ENCODE results near the gene NR1I2.

NR1I2 gene

DNA sequence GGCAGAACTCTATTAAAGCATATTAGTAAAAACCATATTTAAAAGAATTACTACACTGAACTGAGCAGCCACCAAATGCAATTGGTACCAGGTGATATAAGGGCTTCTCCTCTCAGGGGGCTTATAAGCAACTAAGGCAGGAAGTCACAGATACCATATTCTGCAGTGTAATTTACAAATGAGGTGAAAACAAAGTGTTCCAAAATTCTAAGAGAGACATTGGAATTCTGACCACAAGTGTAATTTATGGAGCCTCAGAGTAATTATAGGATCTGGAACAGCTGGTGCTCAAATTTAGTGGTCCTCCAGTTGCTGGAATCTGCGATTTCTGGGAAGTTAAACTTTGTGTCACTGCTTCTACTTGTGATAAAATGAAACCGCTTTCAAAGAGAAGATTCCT is 3.1 kb upstream of the NR1I2 start:
- in situ Hi-C loops (cut with MboI; ENCODE audit: low sequenced_read_pairs) = no loop called here

DNA sequence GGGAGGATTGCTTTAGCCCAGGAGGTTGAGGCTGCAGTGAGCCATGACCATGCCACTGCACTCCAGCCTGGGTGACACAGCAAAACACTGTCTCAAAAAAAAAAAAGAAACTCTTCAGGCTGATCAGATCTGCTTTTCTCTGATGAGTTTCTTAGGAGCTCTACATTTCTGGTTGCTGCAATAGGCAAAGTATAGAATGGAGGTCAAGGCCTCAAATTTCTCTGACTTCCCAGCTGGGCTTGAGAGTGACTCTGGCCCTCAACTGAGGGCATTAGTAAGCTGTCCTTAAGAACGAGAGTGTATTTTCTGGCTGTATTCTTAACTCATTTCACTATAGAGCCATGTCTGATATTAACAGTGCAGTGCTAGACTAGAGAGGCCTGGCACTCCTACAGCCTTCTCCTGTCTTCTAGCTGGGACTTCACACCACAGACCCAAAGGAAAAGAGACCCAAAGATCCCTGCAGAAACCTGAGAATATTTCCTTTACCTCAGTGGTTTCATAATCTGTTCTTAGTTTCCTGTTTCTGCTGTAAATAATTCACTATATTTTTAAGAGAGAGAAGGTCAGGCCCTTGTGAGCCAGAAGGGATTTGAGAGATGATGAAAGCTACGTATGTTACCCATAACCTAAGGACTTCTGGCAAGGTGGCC is 2.0 kb upstream of the NR1I2 start:
- in situ Hi-C loops (cut with MboI; ENCODE audit: low sequenced_read_pairs) = no loop called here

DNA sequence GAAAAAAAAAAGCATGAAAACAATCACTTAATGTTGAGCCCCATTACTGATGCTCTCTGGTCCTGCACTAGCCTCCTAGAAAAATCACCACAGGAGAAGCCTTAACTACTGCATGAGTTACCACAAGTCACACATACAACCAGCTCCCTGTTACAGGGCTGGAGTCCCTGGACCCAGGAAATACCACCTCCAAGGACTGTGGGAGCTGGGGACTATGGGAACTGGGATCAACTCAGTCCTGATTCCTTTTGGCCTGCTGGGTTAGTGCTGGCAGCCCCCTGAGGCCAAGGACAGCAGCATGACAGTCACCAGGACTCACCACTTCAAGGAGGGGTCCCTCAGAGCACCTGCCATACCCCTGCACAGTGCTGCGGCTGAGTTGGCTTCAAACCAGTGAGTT is 559 bp downstream of the NR1I2 start:
- in situ Hi-C loops (cut with MboI; ENCODE audit: low sequenced_read_pairs) = no loop called here

DNA sequence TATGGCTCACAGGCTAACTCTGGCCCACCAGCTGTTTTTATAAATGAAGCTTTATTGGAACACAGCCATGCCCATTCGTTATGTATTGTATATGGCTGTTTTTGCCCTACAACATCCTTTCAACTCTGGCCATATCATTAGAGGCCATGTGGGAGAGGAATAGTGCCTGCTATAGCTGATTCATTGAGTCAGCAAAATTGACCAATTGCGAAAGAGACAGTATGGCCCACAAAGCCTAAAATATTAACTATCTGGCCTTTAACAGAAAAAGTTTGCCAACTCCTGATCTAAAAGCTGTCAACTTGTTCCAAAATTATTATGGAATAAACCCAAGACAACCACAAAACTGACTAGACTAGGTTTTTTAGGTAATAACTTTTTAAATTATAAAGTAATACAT is 1.4 kb downstream of the NR1I2 start:
- in situ Hi-C loops (cut with MboI; ENCODE audit: low sequenced_read_pairs) = no loop called here

DNA sequence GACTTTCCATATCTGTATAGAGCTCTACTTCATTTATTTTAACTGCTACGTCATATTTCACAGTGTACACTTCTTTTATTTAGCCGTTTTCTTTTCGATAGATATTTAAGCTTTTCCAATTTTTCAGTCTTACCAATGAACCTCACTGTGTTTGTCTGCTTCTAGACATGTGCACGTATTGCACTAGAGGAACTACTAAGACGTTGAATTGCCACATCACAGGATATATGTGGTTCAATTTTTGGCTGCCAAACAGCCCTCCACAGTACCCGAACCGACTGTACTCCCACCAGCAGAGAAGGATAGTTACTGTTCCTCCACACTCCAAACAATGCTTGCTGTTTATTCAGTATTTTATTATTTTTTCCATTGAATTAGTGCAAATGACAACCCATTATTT is 2.0 kb downstream of the NR1I2 start:
- in situ Hi-C loops (cut with MboI; ENCODE audit: low sequenced_read_pairs) = no loop called here

DNA sequence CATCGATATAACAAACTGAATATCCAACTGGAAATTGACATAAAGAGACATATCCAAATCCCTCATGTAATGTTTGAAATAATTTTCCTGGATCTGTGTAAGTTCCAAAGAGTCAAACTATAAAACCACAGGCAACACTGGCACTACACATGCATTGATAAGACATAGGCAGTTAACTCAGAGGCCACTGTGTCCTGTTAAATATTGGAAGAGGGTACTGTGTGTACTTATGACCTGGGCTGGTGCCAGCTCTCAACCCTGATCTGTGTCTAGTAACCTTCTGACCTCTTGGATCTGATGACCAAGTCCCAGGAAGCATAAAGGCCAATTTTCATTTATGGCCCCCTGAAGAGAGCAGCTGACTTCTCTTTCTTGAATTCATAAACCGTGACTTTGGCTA is 4.5 kb downstream of the NR1I2 start:
- in situ Hi-C loops (cut with MboI; ENCODE audit: low sequenced_read_pairs) = no loop called here

DNA sequence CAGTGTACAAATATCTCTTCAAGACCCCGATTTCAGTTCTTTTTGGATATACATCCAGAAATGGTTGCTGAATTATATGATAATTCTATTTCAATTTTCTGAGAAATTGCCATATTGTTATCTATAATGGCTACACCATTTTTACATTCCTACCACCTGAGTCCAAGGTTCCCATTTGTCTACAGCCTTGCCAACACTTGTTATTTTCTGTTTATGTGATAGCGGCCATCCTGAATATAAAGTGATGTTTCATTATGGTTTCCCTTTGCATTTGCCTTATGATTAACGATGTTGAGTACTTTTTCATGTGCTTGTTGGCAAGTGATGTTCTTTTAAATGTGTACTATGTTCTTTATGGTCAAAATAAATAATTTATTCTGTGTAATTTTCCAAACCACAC is 8.5 kb downstream of the NR1I2 start:
- in situ Hi-C loops (cut with MboI; ENCODE audit: low sequenced_read_pairs) = no loop called here

DNA sequence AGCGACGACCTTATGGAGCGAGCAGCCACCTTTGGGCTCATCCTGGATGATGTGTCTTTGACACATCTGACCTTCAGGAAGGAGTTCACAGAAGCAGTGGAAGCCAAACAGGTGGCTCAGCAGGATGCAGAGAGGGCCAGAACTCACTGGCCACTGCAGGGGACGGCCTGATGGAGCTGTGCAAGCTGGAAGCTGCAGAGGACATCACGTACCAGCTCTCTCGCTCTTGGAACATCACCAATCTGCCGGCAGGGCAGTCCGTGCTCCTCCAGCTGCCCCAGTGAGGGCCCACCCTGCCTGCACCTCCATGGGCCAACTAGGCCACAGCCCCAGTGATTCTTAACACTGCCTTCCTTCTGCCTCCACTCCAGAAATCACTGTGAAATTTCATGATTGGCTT is 10.4 kb downstream of the NR1I2 start:
- in situ Hi-C loops (cut with MboI; ENCODE audit: low sequenced_read_pairs) = no loop called here

DNA sequence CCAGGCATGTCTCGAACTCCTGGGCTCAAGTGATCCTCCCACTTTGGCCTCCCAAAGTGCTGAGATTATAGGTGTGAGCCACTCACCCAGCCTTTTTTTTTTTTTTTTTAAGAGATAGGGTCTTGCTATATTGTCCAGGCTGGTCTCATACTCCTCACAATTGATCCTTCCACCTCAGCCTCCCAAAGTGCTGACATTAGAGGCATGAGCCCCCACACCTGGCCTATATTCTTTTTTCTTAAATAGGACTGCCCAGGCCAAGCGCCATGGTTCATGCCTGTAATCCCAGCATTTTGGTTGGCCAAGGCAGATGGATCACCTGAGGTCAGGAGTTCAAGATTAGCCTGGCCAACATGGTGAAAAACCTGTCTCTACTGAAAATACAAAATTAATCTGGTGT is 12.5 kb downstream of the NR1I2 start:
- in situ Hi-C loops (cut with MboI; ENCODE audit: low sequenced_read_pairs) = no loop called here

DNA sequence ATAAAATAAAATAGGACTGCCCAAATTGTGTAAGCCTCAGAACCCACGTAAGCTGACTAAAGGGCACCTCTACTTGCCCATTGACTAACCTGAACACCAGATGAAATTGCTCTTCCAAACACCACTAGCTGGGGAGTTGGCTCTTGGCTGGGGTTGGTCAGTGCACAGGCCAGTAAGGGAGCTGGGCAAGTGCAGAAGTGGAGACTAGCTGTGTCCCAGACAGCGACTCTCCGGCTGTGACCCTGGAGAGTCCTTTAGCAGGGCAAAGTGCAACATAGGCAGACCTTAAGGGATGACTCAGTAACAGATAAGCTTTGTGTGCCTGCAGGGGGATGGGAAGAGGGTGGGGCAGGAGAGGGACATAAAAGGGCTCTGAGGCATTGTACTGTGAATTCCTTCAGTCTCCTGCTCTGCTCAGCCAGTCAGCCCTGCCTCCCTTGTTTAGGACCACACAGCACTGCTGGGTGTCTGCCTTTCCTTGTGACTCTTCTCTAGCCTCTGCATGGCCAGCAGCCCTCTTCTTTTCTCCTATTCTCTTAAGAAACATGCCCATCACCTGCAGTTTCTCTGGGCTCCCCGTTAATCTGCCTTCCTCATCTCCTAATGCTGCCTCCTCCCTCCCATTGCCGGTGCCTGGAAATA is 13.2 kb downstream of the NR1I2 start:
- in situ Hi-C loops (cut with MboI; ENCODE audit: low sequenced_read_pairs) = no loop called here

DNA sequence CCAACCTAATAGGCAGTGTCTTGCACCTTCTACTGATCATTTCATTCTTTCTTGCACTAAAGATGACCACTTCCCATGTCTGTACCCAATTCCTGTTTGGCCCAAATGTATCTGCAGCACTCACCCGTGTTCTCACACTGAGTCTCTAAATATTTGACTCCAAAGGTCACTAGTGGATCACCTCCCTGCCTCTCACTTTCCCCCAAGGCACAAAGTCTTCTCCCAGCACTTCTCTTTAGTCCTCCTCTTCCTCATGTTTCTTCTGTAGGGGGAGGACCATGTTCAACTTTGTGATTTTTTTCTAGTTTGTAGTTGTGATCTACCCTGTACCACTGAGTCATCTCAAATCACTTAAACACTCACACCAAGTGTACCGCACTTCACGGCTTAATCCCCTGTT is 13.9 kb downstream of the NR1I2 start:
- in situ Hi-C loops (cut with MboI; ENCODE audit: low sequenced_read_pairs) = no loop called here

DNA sequence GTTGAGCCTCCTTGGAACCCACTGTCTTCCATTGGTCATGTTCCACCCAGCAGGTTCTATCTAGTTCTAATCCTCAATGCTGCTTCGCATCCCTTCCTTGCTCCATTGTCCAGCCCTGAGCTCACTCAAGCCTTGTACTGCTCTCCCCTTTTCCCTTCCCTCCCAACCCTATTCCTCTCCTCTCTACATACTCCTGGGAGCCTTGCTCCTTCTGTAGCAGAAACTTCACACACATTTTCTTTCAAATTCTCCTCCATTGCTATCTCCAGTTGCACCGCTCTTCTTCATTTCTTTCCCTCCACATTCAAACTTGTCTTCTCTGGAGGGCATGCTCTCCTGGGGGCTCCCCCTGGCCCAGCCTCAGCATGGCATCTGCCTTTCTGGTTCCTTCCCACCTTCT is 14.5 kb downstream of the NR1I2 start:
- in situ Hi-C loops (cut with MboI; ENCODE audit: low sequenced_read_pairs) = no loop called here

DNA sequence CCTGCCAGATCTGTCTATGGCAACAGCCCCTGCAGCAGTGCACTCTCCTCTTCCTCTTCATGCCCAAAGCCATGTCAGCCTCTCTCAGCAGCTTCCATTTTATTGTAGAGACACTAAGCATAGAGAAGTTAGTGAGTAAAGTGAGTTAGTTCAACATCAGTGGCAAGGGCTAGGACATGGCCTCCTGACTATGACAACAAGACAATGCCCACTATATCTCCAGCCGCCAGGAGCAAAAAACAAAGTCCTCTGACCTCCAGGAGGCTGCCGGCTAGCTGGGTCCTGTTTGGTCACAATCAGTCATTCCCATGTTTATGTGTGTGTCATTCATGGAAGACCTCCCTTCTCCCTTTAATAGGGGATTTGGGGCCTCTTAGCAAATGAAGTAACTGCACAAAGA is 14.9 kb downstream of the NR1I2 start:
- in situ Hi-C loops (cut with MboI; ENCODE audit: low sequenced_read_pairs) = no loop called here

DNA sequence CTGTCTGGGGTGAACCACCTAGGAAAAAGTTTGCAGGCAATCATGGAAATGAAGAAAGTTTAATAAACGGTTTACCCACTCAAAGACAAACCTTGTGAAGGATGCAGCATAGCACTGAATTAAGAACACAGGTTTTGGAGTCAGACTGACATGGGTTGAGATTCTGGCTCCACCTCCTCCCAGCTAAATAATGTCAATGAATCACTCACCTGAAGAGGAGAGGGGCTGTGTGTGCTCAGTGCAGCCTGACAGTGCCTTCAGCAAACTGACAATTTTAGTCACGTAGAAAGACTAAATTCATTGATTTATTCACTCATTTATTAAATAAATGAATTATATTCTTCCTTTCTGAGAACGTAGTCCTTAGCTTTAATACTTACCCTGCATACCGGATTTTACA is 18.9 kb downstream of the NR1I2 start:
- in situ Hi-C loops (cut with MboI; ENCODE audit: low sequenced_read_pairs) = no loop called here

DNA sequence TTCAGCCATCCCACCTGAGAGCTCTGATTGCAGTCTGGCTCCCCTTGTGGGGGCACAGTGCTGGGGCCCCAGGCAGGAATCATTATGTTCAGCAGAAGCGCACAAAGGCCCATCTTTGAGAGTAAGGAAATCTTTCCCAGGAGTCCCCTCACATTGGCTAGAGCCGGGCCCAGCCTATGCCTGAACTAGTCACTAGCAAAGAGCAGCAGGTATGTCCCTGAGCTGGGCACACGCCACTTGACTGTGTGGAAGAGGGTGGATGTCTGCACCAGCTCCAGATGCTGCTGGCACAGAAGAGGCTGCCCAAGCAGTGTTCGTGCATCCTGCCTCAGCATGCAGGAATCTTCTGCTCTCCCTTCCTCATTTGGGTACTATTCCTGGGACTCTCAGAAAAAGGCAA is 26.3 kb downstream of the NR1I2 start:
- in situ Hi-C loops (cut with MboI; ENCODE audit: low sequenced_read_pairs) = no loop called here

DNA sequence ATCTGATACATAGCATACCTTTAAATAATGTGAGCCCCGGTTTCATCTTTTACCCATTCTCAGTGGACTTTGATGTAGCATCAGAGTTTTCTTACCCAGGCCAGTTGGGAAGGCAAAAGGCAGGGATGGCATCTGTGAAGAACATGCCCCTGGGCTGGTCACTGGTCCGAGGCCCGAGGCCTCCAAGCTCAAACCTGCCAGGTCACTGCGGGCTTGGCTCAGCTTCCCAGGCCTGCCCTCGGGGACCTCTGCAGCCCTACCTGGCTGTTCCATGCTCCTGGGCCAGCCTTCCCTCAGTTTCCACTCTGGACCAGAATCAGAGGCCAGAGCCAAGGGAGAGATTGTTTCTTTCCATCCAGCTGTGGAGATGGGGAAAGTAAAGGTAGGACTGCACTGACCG is 26.9 kb downstream of the NR1I2 start:
- in situ Hi-C loops (cut with MboI; ENCODE audit: low sequenced_read_pairs) = no loop called here

DNA sequence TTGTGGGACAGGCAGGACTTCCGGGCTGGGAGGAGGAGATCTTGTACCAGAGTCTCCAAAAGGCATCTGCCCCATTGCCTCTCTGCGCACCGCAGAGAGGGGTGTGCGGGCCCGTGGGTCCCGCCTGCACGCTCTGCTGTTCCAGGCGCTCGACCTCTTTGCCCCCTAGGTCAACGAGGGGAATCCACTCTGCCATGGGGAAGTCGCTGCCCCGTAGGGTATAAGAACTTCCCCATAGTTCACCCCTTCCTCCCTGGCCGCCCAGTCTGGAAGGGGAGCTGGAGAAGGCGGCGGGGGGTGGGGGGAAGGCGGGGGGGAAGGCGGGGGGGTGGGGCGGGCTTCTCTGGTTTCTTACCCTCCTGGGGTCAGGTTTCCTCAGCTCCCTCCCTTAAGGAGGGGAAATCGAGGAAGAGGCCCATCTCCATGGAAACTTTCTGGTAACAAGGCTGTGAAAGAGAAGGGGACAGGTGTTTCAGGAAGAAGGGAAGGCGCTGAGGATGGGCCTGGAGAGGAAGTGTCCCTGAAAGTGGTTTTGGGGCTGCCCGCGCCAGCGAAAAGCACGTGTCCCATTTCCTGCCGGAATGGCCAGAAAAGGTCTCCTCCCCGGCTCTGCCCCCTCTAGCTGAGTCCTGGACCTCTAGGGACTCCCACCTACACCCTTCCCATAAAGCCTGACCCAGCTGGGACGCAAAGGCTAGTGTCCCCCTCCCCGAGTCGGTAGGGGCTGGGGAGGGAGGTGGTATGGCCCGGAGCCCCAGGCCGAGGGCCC is 27.5 kb downstream of the NR1I2 start:
- in situ Hi-C loops (cut with MboI; ENCODE audit: low sequenced_read_pairs) = no loop called here

DNA sequence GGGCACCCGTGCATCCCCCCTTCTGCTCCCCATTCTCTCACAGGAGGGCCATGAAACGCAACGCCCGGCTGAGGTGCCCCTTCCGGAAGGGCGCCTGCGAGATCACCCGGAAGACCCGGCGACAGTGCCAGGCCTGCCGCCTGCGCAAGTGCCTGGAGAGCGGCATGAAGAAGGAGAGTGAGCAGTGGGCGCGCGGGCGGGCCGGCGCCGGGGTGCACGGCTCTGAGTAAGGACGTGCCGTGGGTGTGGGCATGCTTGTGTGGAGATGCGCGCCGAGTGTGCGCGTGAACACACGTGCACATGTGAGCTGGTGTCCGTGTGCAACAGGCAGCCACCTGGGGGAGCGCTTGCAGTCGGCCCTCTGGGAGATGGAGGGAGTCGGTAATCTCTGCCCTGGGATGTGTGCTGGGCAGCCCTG is 28.1 kb downstream of the NR1I2 start:
- in situ Hi-C loops (cut with MboI; ENCODE audit: low sequenced_read_pairs) = no loop called here

DNA sequence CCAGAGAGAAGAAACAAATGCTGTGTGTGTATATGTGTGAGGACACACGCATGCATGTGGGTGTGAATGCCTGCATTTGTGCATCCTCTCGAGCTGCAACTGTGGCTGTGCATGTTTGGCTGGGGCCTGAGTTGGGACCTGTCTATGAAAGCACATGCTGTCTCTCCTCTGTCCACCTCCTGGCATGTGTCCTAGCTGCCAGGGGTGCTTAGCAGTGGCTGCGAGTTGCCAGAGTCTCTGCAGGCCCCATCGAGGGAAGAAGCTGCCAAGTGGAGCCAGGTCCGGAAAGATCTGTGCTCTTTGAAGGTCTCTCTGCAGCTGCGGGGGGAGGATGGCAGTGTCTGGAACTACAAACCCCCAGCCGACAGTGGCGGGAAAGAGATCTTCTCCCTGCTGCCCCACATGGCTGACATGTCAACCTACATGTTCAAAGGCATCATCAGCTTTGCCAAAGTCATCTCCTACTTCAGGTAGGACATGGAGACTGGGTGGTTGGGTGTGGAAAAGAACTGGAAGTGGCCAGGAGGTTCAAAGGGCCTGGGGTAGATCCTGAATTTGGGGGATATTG is 30.7 kb downstream of the NR1I2 start:
- in situ Hi-C loops (cut with MboI; ENCODE audit: low sequenced_read_pairs) = no loop called here

DNA sequence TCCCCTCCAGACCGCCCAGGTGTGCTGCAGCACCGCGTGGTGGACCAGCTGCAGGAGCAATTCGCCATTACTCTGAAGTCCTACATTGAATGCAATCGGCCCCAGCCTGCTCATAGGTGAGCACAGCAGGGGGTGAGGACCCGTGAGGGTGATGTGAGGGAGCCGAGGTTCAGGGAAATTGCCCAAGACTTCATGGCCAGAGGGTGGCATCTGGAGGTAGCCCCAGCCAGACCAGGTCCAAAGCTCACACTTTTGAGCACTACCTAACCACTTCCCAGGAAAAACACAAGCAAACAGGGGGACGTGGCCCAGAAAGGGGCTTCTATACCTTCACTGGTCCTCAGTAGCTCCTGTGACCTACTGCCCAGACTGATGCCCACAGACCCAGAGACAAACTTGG is 33.8 kb downstream of the NR1I2 start:
- in situ Hi-C loops (cut with MboI; ENCODE audit: low sequenced_read_pairs) = no loop called here

DNA sequence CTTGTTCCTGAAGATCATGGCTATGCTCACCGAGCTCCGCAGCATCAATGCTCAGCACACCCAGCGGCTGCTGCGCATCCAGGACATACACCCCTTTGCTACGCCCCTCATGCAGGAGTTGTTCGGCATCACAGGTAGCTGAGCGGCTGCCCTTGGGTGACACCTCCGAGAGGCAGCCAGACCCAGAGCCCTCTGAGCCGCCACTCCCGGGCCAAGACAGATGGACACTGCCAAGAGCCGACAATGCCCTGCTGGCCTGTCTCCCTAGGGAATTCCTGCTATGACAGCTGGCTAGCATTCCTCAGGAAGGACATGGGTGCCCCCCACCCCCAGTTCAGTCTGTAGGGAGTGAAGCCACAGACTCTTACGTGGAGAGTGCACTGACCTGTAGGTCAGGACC is 35.2 kb downstream of the NR1I2 start:
- in situ Hi-C loops (cut with MboI; ENCODE audit: low sequenced_read_pairs) = no loop called here
